ENCODE results near the gene CADPS. TPM values are rescaled to one million over a fixed set of nuclear protein-coding genes. Genes with fewer than 3 reads are reported as not detected.

The CADPS gene
- total RNA-seq, 1 experiment from 2014 or later: 7.0 TPM

DNA sequence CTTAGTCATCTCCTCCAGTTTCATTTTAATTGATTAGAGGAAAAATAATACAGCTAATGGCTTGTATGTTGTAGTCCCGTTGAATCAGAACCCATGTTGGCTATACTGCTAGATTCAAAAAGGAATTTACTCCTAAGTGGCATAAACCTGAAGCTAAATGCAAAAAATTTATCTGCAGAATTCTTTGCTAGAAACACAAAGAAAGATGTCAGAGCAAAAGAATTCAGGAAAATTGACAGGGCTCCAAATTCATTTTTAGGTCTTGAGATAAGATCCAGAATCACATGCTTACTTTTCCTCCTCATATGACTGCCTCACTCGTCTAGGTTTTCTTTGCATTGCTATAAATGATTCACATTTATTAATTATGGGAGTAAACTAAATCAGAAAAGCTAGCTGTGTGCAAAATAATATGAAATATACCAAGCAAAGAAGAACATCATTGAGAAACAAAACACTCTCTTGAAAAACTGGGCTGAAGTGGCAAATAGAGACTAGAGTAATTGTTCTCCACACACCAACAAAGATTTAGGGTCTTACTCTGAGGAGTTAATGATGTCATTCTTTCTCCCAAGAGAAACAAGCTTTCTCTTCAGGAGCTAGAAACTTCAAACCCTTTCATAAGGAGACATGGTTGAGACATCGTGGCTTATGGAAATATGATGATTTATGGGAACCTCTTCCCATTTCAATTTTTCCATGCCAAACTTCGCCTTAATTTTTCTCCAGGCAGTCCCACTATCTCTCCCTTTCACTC, 407.1 kb downstream of the CADPS start (continued):
- TF ChIP-seq, protein P1, sequence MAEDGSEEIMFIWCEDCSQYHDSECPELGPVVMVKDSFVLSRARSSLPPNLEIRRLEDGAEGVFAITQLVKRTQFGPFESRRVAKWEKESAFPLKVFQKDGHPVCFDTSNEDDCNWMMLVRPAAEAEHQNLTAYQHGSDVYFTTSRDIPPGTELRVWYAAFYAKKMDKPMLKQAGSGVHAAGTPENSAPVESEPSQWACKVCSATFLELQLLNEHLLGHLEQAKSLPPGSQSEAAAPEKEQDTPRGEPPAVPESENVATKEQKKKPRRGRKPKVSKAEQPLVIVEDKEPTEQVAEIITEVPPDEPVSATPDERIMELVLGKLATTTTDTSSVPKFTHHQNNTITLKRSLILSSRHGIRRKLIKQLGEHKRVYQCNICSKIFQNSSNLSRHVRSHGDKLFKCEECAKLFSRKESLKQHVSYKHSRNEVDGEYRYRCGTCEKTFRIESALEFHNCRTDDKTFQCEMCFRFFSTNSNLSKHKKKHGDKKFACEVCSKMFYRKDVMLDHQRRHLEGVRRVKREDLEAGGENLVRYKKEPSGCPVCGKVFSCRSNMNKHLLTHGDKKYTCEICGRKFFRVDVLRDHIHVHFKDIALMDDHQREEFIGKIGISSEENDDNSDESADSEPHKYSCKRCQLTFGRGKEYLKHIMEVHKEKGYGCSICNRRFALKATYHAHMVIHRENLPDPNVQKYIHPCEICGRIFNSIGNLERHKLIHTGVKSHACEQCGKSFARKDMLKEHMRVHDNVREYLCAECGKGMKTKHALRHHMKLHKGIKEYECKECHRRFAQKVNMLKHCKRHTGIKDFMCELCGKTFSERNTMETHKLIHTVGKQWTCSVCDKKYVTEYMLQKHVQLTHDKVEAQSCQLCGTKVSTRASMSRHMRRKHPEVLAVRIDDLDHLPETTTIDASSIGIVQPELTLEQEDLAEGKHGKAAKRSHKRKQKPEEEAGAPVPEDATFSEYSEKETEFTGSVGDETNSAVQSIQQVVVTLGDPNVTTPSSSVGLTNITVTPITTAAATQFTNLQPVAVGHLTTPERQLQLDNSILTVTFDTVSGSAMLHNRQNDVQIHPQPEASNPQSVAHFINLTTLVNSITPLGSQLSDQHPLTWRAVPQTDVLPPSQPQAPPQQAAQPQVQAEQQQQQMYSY (CRISPR knock-in tag; IDR thresholded peaks at IDR 0.05): no peak
- TF ChIP-seq, protein P2, sequence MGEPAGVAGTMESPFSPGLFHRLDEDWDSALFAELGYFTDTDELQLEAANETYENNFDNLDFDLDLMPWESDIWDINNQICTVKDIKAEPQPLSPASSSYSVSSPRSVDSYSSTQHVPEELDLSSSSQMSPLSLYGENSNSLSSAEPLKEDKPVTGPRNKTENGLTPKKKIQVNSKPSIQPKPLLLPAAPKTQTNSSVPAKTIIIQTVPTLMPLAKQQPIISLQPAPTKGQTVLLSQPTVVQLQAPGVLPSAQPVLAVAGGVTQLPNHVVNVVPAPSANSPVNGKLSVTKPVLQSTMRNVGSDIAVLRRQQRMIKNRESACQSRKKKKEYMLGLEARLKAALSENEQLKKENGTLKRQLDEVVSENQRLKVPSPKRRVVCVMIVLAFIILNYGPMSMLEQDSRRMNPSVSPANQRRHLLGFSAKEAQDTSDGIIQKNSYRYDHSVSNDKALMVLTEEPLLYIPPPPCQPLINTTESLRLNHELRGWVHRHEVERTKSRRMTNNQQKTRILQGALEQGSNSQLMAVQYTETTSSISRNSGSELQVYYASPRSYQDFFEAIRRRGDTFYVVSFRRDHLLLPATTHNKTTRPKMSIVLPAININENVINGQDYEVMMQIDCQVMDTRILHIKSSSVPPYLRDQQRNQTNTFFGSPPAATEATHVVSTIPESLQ (CRISPR knock-in tag; IDR thresholded peaks at IDR 0.05): no peak
- TF ChIP-seq, protein P3, sequence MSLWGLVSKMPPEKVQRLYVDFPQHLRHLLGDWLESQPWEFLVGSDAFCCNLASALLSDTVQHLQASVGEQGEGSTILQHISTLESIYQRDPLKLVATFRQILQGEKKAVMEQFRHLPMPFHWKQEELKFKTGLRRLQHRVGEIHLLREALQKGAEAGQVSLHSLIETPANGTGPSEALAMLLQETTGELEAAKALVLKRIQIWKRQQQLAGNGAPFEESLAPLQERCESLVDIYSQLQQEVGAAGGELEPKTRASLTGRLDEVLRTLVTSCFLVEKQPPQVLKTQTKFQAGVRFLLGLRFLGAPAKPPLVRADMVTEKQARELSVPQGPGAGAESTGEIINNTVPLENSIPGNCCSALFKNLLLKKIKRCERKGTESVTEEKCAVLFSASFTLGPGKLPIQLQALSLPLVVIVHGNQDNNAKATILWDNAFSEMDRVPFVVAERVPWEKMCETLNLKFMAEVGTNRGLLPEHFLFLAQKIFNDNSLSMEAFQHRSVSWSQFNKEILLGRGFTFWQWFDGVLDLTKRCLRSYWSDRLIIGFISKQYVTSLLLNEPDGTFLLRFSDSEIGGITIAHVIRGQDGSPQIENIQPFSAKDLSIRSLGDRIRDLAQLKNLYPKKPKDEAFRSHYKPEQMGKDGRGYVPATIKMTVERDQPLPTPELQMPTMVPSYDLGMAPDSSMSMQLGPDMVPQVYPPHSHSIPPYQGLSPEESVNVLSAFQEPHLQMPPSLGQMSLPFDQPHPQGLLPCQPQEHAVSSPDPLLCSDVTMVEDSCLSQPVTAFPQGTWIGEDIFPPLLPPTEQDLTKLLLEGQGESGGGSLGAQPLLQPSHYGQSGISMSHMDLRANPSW (CRISPR knock-in tag; conservative IDR thresholded peaks at IDR 0.05; ENCODE audit: low read depth): no peak
- TF ChIP-seq NFE2L1 (CRISPR knock-in tag; IDR thresholded peaks at IDR 0.05) (no peak), GTF2I (CRISPR knock-in tag; conservative IDR thresholded peaks at IDR 0.05) (no peak), ELF4 (CRISPR knock-in tag; IDR thresholded peaks at IDR 0.05; ENCODE audit: low read depth) (no peak)
- TF ChIP-seq, protein P4, sequence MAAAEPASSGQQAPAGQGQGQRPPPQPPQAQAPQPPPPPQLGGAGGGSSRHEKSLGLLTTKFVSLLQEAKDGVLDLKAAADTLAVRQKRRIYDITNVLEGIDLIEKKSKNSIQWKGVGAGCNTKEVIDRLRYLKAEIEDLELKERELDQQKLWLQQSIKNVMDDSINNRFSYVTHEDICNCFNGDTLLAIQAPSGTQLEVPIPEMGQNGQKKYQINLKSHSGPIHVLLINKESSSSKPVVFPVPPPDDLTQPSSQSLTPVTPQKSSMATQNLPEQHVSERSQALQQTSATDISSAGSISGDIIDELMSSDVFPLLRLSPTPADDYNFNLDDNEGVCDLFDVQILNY (CRISPR knock-in tag; IDR thresholded peaks at IDR 0.05): no peak
- TF ChIP-seq, protein P5, sequence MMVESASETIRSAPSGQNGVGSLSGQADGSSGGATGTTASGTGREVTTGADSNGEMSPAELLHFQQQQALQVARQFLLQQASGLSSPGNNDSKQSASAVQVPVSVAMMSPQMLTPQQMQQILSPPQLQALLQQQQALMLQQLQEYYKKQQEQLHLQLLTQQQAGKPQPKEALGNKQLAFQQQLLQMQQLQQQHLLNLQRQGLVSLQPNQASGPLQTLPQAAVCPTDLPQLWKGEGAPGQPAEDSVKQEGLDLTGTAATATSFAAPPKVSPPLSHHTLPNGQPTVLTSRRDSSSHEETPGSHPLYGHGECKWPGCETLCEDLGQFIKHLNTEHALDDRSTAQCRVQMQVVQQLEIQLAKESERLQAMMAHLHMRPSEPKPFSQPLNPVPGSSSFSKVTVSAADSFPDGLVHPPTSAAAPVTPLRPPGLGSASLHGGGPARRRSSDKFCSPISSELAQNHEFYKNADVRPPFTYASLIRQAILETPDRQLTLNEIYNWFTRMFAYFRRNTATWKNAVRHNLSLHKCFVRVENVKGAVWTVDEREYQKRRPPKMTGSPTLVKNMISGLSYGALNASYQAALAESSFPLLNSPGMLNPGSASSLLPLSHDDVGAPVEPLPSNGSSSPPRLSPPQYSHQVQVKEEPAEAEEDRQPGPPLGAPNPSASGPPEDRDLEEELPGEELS (CRISPR knock-in tag; IDR thresholded peaks at IDR 0.05): no peak
- TF ChIP-seq, protein P6, sequence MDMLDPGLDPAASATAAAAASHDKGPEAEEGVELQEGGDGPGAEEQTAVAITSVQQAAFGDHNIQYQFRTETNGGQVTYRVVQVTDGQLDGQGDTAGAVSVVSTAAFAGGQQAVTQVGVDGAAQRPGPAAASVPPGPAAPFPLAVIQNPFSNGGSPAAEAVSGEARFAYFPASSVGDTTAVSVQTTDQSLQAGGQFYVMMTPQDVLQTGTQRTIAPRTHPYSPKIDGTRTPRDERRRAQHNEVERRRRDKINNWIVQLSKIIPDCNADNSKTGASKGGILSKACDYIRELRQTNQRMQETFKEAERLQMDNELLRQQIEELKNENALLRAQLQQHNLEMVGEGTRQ (CRISPR knock-in tag; IDR thresholded peaks at IDR 0.05): no peak

DNA sequence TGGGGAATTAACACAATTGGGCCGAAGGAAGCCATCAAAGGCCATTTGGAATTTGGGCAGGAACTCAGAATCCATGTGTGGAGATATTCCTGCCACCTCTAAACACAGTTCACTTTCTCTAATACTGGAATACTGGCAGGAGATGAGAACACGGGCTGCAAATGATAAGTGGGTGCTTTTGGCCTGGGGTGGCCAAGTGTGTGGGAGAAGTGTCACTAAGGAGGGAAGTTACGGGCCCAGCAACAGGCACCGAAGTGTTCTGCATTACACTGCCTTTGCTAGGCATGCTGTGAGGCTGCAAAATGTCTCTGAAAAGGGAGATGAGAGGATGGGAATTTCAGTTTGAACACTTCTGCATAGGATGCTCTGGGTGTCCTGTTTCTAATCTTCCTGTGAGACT, 412.4 kb downstream of the CADPS start:
- CTCF ChIA-PET: no interaction called here
- POLR2A ChIA-PET: no interaction called here

More for the DNA sequence above, 412.4 kb downstream of the CADPS start:
- Mint-ChIP-seq H3K27ac (no peak overlapping the region), H3K4me1 (peaks cover 15% of the 10 kb centered on the region), H3K27me3 (ENCODE audit: low read depth) (no peaks in the 10 kb centered on the region), H3K9me3 (no peaks in the 10 kb centered on the region), H3K4me3 (no peak overlapping the region), H3K36me3 (no peaks in the 10 kb centered on the region)
- no peak for TF ChIP-seq HMGA2 (CRISPR knock-in tag; IDR thresholded peaks at IDR 0.05)
- ATAC-seq (no peak), DNase-seq (ENCODE audit: low spot score) (no peak)
